HFFc6 (cell line): Measurements from ENCODE around the gene ZBTB5. TPM values are rescaled to one million over a fixed set of nuclear protein-coding genes. Genes with fewer than 3 reads are reported as not detected.
A peak's percentile ranks its signal among the peaks of the same experiment; 100 is the strongest.

ENCODE experiments used
- DNase-seq: peaks from one replicate; pipeline ENCODE4 v3.0.0-alpha.2; 2018
- H3K27ac Mint-ChIP-seq: 2 replicates; pipeline ENCODE4 v1.8.0; 2020; ENCODE audit warnings: mild to moderate bottlenecking, mixed read lengths
- H3K27me3 Mint-ChIP-seq: 2 replicates; pipeline ENCODE4 v1.8.0; 2021; ENCODE audit warnings: mild to moderate bottlenecking, moderate library complexity, mixed read lengths; ENCODE audit not compliant: insufficient read depth
- H3K36me3 Mint-ChIP-seq: 2 replicates; pipeline ENCODE4 v1.8.0; 2021; ENCODE audit warnings: low read depth, mixed read lengths
- H3K4me1 Mint-ChIP-seq: 2 replicates; pipeline ENCODE4 v1.8.0; 2020; ENCODE audit warnings: low read depth, mixed read lengths
- H3K4me3 Mint-ChIP-seq: 2 replicates; pipeline ENCODE4 v1.8.0; 2020; ENCODE audit warnings: mild to moderate bottlenecking, moderate library complexity, mixed read lengths
- H3K9me3 Mint-ChIP-seq: 2 replicates; pipeline ENCODE4 v1.8.0; 2020; ENCODE audit warnings: mild to moderate bottlenecking, mixed read lengths
- CTCF ChIP-seq: fragments of 200-600 bp; sonication (generic); IDR thresholded peaks from 2 replicates; pipeline ENCODE4 v1.5.0; 2021; ENCODE audit warnings: antibody characterized with exemption, mild to moderate bottlenecking
- total RNA-seq, 6 experiments: library from RNA; stranded (reverse); fragmentation: NEBNext Ultra II Directional; extraction: Animal tissue kit (Norgen Biotek cat#: 25700); gene quantifications; 2 replicates in 1 of 6; 3 replicates in 5 of 6; pipeline ENCODE4 v1.2.3, GENCODE V29; 2021

ZBTB5 gene
- total RNA-seq, 6 experiments from 2014 or later: 4.6 to 5.9 (median 5.3) TPM

- Mint-ChIP-seq H3K9me3 (no peaks in the 10 kb centered on the region), H3K4me3 (no peak overlapping the region), H3K27me3 (no peaks in the 10 kb centered on the region), H3K27ac (no peak overlapping the region), H3K4me1 (peaks cover 13% of the 10 kb centered on the region; the same call in 1 of the 2 replicates), H3K36me3 (peaks cover 34% of the 10 kb centered on the region)
- no peak for TF ChIP-seq CTCF
- DNase-seq: no peak
Measured at GRCh38 chr9:37438359-37438758, 26.9 kb downstream of the ZBTB5 start.

- Mint-ChIP-seq H3K36me3 (peaks cover 34% of the 10 kb centered on the region), H3K4me1 (peaks cover 9% of the 10 kb centered on the region; the same call in 1 of the 2 replicates), H3K27ac (no peak overlapping the region), H3K4me3 (no peak overlapping the region), H3K27me3 (no peaks in the 10 kb centered on the region), H3K9me3 (no peaks in the 10 kb centered on the region)
- no peak for TF ChIP-seq CTCF
- DNase-seq: no peak
Measured at GRCh38 chr9:37437621-37438020, 27.6 kb downstream of the ZBTB5 start.

- no peak for DNase-seq
- no peak for TF ChIP-seq CTCF
- Mint-ChIP-seq H3K36me3 (peaks cover 30% of the 10 kb centered on the region), H3K27me3 (no peaks in the 10 kb centered on the region; the same call in 1 of the 2 replicates), H3K9me3 (no peaks in the 10 kb centered on the region), H3K4me3 (no peak overlapping the region), H3K27ac (peak overlapping the region; percentile 8; the same call in 1 of the 2 replicates), H3K4me1 (peaks cover 5% of the 10 kb centered on the region; the same call in 1 of the 2 replicates)
Measured at GRCh38 chr9:37437010-37437409, 28.2 kb downstream of the ZBTB5 start.

GRCh38 chr9:37436540-37436939 is 28.7 kb downstream of the ZBTB5 start:
- no peak overlapping the region for H3K4me3 Mint-ChIP-seq
- H3K4me1 Mint-ChIP-seq: peaks cover 5% of the 10 kb centered on the region; the same call in 1 of the 2 replicates
- no peak for TF ChIP-seq CTCF
- peaks cover 27% of the 10 kb centered on the region for H3K36me3 Mint-ChIP-seq
- H3K9me3 Mint-ChIP-seq: no peaks in the 10 kb centered on the region
- no peaks in the 10 kb centered on the region; the same call in 1 of the 2 replicates for H3K27me3 Mint-ChIP-seq
- DNase-seq: no peak
- peak overlapping the region; percentile 30; the same call in 1 of the 2 replicates for H3K27ac Mint-ChIP-seq

- H3K36me3 Mint-ChIP-seq: peaks cover 19% of the 10 kb centered on the region
- H3K4me3 Mint-ChIP-seq: no peak overlapping the region
- H3K27ac Mint-ChIP-seq: no peak overlapping the region
- peaks cover 5% of the 10 kb centered on the region; the same call in 1 of the 2 replicates for H3K4me1 Mint-ChIP-seq
- no peak for TF ChIP-seq CTCF
- DNase-seq: no peak
- no peaks in the 10 kb centered on the region for H3K9me3 Mint-ChIP-seq
- H3K27me3 Mint-ChIP-seq: no peaks in the 10 kb centered on the region; the same call in 1 of the 2 replicates
Measured at GRCh38 chr9:37433867-37434371, 31.3 kb downstream of the ZBTB5 start.
